Measurements from ENCODE around the gene DMC1. TPM values are rescaled to one million over a fixed set of nuclear protein-coding genes. Genes with fewer than 3 reads are reported as not detected.

Gene DMC1
- total and polyA plus RNA-seq, 2 of the 13 experiments (the other 11 are each of a cell fraction or from before 2014, with no cell fraction given) = 0.82 TPM; not detected in 1

DNA sequence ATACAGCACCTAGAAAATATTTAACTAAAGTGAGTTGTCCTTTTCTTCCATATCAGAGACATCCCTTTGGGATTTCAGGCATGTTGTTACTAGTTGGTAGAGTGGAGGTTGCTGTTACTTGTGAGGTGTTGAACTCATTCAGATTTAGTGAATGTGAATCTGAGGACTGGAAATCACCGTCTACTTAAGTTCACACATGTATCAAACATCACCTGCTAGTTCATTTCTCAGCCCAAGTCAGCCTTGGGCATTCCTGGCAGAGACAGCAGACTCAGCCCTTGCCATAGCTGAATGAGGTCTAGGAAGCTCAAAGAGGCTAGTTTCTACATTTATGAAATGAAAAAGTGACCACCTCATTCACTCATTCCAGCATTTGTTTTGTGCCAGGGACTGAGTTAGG is 92.4 kb downstream of the DMC1 start (continued):
- TF ChIP-seq, protein P1, sequence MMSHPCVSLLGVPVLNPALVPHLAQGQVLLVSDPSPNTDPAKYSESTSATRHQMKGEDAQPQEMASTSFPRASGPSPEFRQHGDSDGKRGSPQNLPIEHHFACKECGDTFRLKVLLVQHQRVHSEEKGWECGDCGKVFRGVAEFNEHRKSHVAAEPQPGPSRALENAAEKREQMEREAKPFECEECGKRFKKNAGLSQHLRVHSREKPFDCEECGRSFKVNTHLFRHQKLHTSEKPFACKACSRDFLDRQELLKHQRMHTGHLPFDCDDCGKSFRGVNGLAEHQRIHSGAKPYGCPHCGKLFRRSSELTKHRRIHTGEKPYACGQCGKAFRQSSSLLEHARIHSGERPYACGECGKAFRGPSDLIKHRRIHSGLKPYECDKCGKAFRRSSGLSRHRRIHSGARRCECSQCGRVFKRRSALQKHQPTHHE (CRISPR knock-in tag; IDR thresholded peaks at IDR 0.05; ENCODE audit: borderline replicate concordance) = no peak
- TF ChIP-seq HHEX (CRISPR knock-in tag; IDR thresholded peaks at IDR 0.05) (no peak), ELF3 (CRISPR knock-in tag; IDR thresholded peaks at IDR 0.05) (no peak)

DNA sequence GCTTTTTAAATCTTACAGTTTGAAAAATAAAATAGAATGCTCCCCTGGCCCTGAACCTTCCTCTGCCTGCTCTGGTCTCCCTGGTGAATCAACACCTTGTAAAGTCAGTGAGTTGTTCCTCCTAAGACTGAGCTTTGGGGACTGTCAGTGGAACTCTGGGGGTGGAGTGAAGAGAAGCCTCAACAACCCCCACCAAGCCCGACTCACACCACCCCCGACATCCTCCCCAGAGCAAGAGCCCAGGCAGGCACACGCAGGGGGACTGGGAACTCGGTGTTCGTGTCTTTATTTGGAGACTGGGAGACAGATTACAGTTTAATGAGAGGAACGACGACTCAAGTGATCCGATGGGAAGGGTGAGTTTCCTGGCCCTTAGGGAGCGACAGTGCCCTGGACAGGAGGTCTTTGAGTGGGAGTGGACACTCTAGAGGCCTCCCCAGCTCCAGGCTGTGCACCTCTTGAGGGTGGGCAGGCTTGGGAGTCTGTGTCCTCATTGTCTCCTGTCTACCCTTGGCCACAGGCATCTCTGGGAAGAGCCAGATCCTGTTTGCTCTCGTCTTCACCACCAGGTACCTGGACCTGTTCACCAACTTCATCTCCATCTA is 95.9 kb downstream of the DMC1 start:
- no peaks in the 10 kb centered on the region for H3K9me3 ChIP-seq (ENCODE audit: low read length)
- H3K27me3 ChIP-seq (ENCODE audit: control insufficient read depth in 1 of 2, insufficient read depth in 2 of 2, low read length in 2 of 2) = no peaks in the 10 kb centered on the region
- no peak overlapping the region for H3K4me3 ChIP-seq (replicated peaks in 1 of 3; ENCODE audit: insufficient read depth in 1 of 3, low read depth in 2 of 3, low read length in 3 of 3)
- intact Hi-C loops (cut with micrococcal nuclease; ENCODE audit: unreplicated experiment) = no loop called here
- BruUV-seq (replicated peaks) = no TSS peak
- ChIA-PET CTCF (ENCODE audit: low intra/inter-chr PET ratio, low total read pairs) (no interaction called here), POLR2A (no interaction called here)
- H2AFZ ChIP-seq (ENCODE audit: low read length) = no peak overlapping the region
- in situ Hi-C loops (cut with HindIII; ENCODE audit: extremely low pct_ligation_motif_present, low pct_unique_long_range_greater_than_20kb) = no loop called here
- peaks cover 16% of the 10 kb centered on the region for H3K4me1 ChIP-seq (ENCODE audit: insufficient read depth, low read length)
- no peak overlapping the region for H3K4me2 ChIP-seq (ENCODE audit: low read depth, low read length)
- H4K20me1 ChIP-seq (ENCODE audit: insufficient read depth, low read length) = no peaks in the 10 kb centered on the region
- H3K27ac ChIP-seq (ENCODE audit: extremely low read length, insufficient read depth, low read length) = no peak overlapping the region
- WGBS (ENCODE audit: low lambda C conversion rate) = 87% methylated on average over 9 of the region's 10 CpGs
- DNase-seq (ENCODE audit: low spot score) (no peak), FAIRE-seq (no peak), ATAC-seq (no peak)
- no peaks in the 10 kb centered on the region for H3K36me3 ChIP-seq (replicated peaks in 1 of 2; ENCODE audit: control insufficient read depth in 1 of 2, insufficient read depth in 2 of 2, low read length in 2 of 2)
- no peak for TF ChIP-seq FOSL1 (CRISPR knock-in tag; IDR thresholded peaks at IDR 0.05; ENCODE audit: borderline replicate concordance)
- TF ChIP-seq, protein P2, sequence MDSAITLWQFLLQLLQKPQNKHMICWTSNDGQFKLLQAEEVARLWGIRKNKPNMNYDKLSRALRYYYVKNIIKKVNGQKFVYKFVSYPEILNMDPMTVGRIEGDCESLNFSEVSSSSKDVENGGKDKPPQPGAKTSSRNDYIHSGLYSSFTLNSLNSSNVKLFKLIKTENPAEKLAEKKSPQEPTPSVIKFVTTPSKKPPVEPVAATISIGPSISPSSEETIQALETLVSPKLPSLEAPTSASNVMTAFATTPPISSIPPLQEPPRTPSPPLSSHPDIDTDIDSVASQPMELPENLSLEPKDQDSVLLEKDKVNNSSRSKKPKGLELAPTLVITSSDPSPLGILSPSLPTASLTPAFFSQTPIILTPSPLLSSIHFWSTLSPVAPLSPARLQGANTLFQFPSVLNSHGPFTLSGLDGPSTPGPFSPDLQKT (CRISPR knock-in tag; IDR thresholded peaks at IDR 0.05; ENCODE audit: borderline replicate concordance) = no peak
- TF ChIP-seq HOXA3 (CRISPR knock-in tag; IDR thresholded peaks at IDR 0.05) = no peak
- TF ChIP-seq, protein P3, sequence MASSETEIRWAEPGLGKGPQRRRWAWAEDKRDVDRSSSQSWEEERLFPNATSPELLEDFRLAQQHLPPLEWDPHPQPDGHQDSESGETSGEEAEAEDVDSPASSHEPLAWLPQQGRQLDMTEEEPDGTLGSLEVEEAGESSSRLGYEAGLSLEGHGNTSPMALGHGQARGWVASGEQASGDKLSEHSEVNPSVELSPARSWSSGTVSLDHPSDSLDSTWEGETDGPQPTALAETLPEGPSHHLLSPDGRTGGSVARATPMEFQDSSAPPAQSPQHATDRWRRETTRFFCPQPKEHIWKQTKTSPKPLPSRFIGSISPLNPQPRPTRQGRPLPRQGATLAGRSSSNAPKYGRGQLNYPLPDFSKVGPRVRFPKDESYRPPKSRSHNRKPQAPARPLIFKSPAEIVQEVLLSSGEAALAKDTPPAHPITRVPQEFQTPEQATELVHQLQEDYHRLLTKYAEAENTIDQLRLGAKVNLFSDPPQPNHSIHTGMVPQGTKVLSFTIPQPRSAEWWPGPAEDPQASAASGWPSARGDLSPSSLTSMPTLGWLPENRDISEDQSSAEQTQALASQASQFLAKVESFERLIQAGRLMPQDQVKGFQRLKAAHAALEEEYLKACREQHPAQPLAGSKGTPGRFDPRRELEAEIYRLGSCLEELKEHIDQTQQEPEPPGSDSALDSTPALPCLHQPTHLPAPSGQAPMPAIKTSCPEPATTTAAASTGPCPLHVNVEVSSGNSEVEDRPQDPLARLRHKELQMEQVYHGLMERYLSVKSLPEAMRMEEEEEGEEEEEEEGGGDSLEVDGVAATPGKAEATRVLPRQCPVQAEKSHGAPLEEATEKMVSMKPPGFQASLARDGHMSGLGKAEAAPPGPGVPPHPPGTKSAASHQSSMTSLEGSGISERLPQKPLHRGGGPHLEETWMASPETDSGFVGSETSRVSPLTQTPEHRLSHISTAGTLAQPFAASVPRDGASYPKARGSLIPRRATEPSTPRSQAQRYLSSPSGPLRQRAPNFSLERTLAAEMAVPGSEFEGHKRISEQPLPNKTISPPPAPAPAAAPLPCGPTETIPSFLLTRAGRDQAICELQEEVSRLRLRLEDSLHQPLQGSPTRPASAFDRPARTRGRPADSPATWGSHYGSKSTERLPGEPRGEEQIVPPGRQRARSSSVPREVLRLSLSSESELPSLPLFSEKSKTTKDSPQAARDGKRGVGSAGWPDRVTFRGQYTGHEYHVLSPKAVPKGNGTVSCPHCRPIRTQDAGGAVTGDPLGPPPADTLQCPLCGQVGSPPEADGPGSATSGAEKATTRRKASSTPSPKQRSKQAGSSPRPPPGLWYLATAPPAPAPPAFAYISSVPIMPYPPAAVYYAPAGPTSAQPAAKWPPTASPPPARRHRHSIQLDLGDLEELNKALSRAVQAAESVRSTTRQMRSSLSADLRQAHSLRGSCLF (CRISPR knock-in tag; IDR thresholded peaks at IDR 0.05; ENCODE audit: borderline replicate concordance) = no peak
- TF ChIP-seq GPN1 (CRISPR knock-in tag; IDR thresholded peaks at IDR 0.05; ENCODE audit: borderline replicate concordance) = no peak
- no peak for TF ChIP-seq ZNF546 (CRISPR knock-in tag; conservative IDR thresholded peaks at IDR 0.05)
- no peak overlapping the region for H3K9ac ChIP-seq (ENCODE audit: insufficient read depth, low read depth, low read length)
- no peaks in the 10 kb centered on the region for H3K79me2 ChIP-seq (ENCODE audit: insufficient read depth, low read length)
